ENCODE measurements around the gene TCEAL7.
"Not testable (repeated sequence)": the region's sequence is repeated elsewhere in the genome, so short reads cannot be mapped to it uniquely, and the experiment has no call there.

- TF ChIP-seq, protein P1, sequence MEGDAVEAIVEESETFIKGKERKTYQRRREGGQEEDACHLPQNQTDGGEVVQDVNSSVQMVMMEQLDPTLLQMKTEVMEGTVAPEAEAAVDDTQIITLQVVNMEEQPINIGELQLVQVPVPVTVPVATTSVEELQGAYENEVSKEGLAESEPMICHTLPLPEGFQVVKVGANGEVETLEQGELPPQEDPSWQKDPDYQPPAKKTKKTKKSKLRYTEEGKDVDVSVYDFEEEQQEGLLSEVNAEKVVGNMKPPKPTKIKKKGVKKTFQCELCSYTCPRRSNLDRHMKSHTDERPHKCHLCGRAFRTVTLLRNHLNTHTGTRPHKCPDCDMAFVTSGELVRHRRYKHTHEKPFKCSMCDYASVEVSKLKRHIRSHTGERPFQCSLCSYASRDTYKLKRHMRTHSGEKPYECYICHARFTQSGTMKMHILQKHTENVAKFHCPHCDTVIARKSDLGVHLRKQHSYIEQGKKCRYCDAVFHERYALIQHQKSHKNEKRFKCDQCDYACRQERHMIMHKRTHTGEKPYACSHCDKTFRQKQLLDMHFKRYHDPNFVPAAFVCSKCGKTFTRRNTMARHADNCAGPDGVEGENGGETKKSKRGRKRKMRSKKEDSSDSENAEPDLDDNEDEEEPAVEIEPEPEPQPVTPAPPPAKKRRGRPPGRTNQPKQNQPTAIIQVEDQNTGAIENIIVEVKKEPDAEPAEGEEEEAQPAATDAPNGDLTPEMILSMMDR (IDR thresholded peaks at IDR 0.05), result not testable (repeated sequence)
- not testable (repeated sequence) for TF ChIP-seq POLR2A (IDR thresholded peaks at IDR 0.05)
These were observed 24.4 kb upstream of the TCEAL7 start for GRCh38 chrX:103305666-103306065.

All from testis (tissue), 2 donors.